ENCODE data around the gene VWC2. TPM values are rescaled to one million over a fixed set of nuclear protein-coding genes. Genes with fewer than 3 reads are reported as not detected.

VWC2 gene
- total and polyA plus RNA-seq, 2 donors (not counting 1 experiment from before 2014, with no cell fraction given) = not detected

GRCh38 chr7:49892481-49892880 is 119.0 kb downstream of the VWC2 start:
- Histone ChIP-seq H3K9ac (ENCODE audit: insufficient read depth, low read length) (no peak overlapping the region), H4K20me1 (ENCODE audit: control insufficient read depth, extremely low read depth, insufficient read depth, low read length) (no peaks in the 10 kb centered on the region), H3K4me1 (ENCODE audit: control insufficient read depth, extremely low read depth, insufficient read depth, low read length) (no peaks in the 10 kb centered on the region), H3K79me2 (ENCODE audit: control insufficient read depth, insufficient read depth, low read length) (no peaks in the 10 kb centered on the region), H2AFZ (ENCODE audit: low read length) (no peak overlapping the region), H3K27me3 (ENCODE audit: control insufficient read depth, insufficient read depth, low read length) (no peaks in the 10 kb centered on the region), H3K27ac (ENCODE audit: insufficient read depth, low read length) (no peak overlapping the region), H3K4me2 (ENCODE audit: extremely low read depth, insufficient read depth, low read length) (no peak overlapping the region), H3K4me3 (replicated peaks in 1 of 4; ENCODE audit: control extremely low read depth in 1 of 4, insufficient read depth in 1 of 4, low read depth in 3 of 4, low read length in 4 of 4) (no peak overlapping the region), H3K9me3 (ENCODE audit: control insufficient read depth, insufficient read depth, low read depth, low read length) (no peaks in the 10 kb centered on the region), H3K36me3 (ENCODE audit: control insufficient read depth, insufficient read depth, low read length) (no peaks in the 10 kb centered on the region)
- no peak for TF ChIP-seq CTCF (conservative IDR thresholded peaks at IDR 0.05 in 1 of 2, IDR thresholded peaks at IDR 0.05 in 1 of 2; ENCODE audit: low read depth in 1 of 2, low read length in 2 of 2)
- TF ChIP-seq EZH2 (IDR thresholded peaks at IDR 0.05; ENCODE audit: low read length, missing control alignments) = no peak
- no peak for DNase-seq (ENCODE audit: low read depth in 2 of 2)

GRCh38 chr7:49893131-49893530 is 119.7 kb downstream of the VWC2 start:
- TF ChIP-seq EZH2 (IDR thresholded peaks at IDR 0.05; ENCODE audit: low read length, missing control alignments) (no peak), CTCF (conservative IDR thresholded peaks at IDR 0.05 in 1 of 2, IDR thresholded peaks at IDR 0.05 in 1 of 2; ENCODE audit: low read depth in 1 of 2, low read length in 2 of 2) (no peak)

GRCh38 chr7:49894543-49894942 is 121.1 kb downstream of the VWC2 start:
- no peak overlapping the region for H3K9ac ChIP-seq (ENCODE audit: insufficient read depth, low read length)
- H4K20me1 ChIP-seq (ENCODE audit: control insufficient read depth, extremely low read depth, insufficient read depth, low read length) = no peaks in the 10 kb centered on the region
- H3K79me2 ChIP-seq (ENCODE audit: control insufficient read depth, insufficient read depth, low read length) = no peaks in the 10 kb centered on the region
- no peak overlapping the region for H2AFZ ChIP-seq (ENCODE audit: low read length)
- H3K36me3 ChIP-seq (ENCODE audit: control insufficient read depth, insufficient read depth, low read length) = no peaks in the 10 kb centered on the region
- TF ChIP-seq EZH2 (IDR thresholded peaks at IDR 0.05; ENCODE audit: low read length, missing control alignments) = no peak
- no peak for TF ChIP-seq CTCF (conservative IDR thresholded peaks at IDR 0.05 in 1 of 2, IDR thresholded peaks at IDR 0.05 in 1 of 2; ENCODE audit: low read depth in 1 of 2, low read length in 2 of 2)
- no peak overlapping the region for H3K4me2 ChIP-seq (ENCODE audit: extremely low read depth, insufficient read depth, low read length)
- H3K27me3 ChIP-seq (ENCODE audit: control insufficient read depth, insufficient read depth, low read length) = no peaks in the 10 kb centered on the region
- no peak overlapping the region for H3K4me3 ChIP-seq (replicated peaks in 1 of 4; ENCODE audit: control extremely low read depth in 1 of 4, insufficient read depth in 1 of 4, low read depth in 3 of 4, low read length in 4 of 4)
- no peak for DNase-seq (ENCODE audit: low read depth in 2 of 2)
- no peaks in the 10 kb centered on the region for H3K9me3 ChIP-seq (ENCODE audit: control insufficient read depth, insufficient read depth, low read depth, low read length)
- H3K4me1 ChIP-seq (ENCODE audit: control insufficient read depth, extremely low read depth, insufficient read depth, low read length) = no peaks in the 10 kb centered on the region
- no peak overlapping the region for H3K27ac ChIP-seq (ENCODE audit: insufficient read depth, low read length)

More at GRCh38 chr7:49893131-49893530, 119.7 kb downstream of the VWC2 start:
- Histone ChIP-seq H4K20me1 (ENCODE audit: control insufficient read depth, extremely low read depth, insufficient read depth, low read length) (no peaks in the 10 kb centered on the region), H3K79me2 (ENCODE audit: control insufficient read depth, insufficient read depth, low read length) (no peaks in the 10 kb centered on the region), H3K27ac (ENCODE audit: insufficient read depth, low read length) (no peak overlapping the region), H3K4me3 (replicated peaks in 1 of 4; ENCODE audit: control extremely low read depth in 1 of 4, insufficient read depth in 1 of 4, low read depth in 3 of 4, low read length in 4 of 4) (no peak overlapping the region), H3K36me3 (ENCODE audit: control insufficient read depth, insufficient read depth, low read length) (no peaks in the 10 kb centered on the region), H3K27me3 (ENCODE audit: control insufficient read depth, insufficient read depth, low read length) (no peaks in the 10 kb centered on the region), H3K9ac (ENCODE audit: insufficient read depth, low read length) (no peak overlapping the region), H3K4me2 (ENCODE audit: extremely low read depth, insufficient read depth, low read length) (no peak overlapping the region), H2AFZ (ENCODE audit: low read length) (no peak overlapping the region), H3K4me1 (ENCODE audit: control insufficient read depth, extremely low read depth, insufficient read depth, low read length) (no peaks in the 10 kb centered on the region), H3K9me3 (ENCODE audit: control insufficient read depth, insufficient read depth, low read depth, low read length) (no peaks in the 10 kb centered on the region)
- DNase-seq (ENCODE audit: low read depth in 2 of 2) = no peak
